Common myeloid progenitor, CD34-positive (primary cell): ENCODE measurements around the gene ADPRHL1.
"Not testable (repeated sequence)": the region's sequence is repeated elsewhere in the genome, so short reads cannot be mapped to it uniquely, and the experiment has no call there.

ENCODE experiments used
- CTCF ChIA-PET: fragments of 350-600 bp; sonication (Branson Sonifier 250); formaldehyde crosslinking; loops from one replicate; lab custom pipeline; 2021; ENCODE audit warnings: antibody characterized with exemption; lab: Charles Lee
- POLR2A ChIA-PET: fragments of 350-600 bp; sonication (Branson Sonifier 250); formaldehyde crosslinking; loops from one replicate; lab custom pipeline; 2021; ENCODE audit warnings: antibody characterized with exemption; lab: Charles Lee
- DNase-seq, 3 donors: peaks; one replicate each; pipeline versions ENCODE4 v3.0.0 to v3.0.0-alpha.2; 2013
- H3K27ac ChIP-seq, 2 experiments: 1 replicate in 1 of 2; 2 replicates in 1 of 2; pipeline ENCODE4 v1.7.0; 2013; ENCODE audit warnings: inconsistent platforms in 2 of 2, low read length in 2 of 2, mild to moderate bottlenecking in 2 of 2, low read depth in 1 of 2, moderate library complexity in 1 of 2; ENCODE audit not compliant: severe bottlenecking in 2 of 2, insufficient read depth in 1 of 2, poor library complexity in 1 of 2
- H3K27me3 ChIP-seq, 5 experiments: replicated peaks in 2 of 5; 1 replicate in 3 of 5; 2 replicates in 2 of 5; pipeline versions ENCODE4 v1.6.1 to v1.7.0; 2013; ENCODE audit warnings: low read length in 4 of 5, mild to moderate bottlenecking in 2 of 5, moderate library complexity in 2 of 5, inconsistent platforms in 1 of 5; ENCODE audit not compliant: insufficient read depth in 5 of 5, control insufficient read depth in 4 of 5
- H3K36me3 ChIP-seq, 4 experiments: 1 replicate in 2 of 4; 2 replicates in 2 of 4; pipeline versions ENCODE4 v1.6.1 to v1.7.0; 2013; ENCODE audit warnings: low read length in 3 of 4, control low read depth in 1 of 4, mild to moderate bottlenecking in 1 of 4; ENCODE audit not compliant: control insufficient read depth in 4 of 4, insufficient read depth in 4 of 4
- H3K4me1 ChIP-seq, 4 experiments: 1 replicate in 3 of 4; 2 replicates in 1 of 4; pipeline versions ENCODE4 v1.6.1 to v1.7.1; 2013; ENCODE audit warnings: low read length in 3 of 4, mild to moderate bottlenecking in 3 of 4, control low read depth in 1 of 4, inconsistent platforms in 1 of 4, moderate library complexity in 1 of 4; ENCODE audit not compliant: control insufficient read depth in 4 of 4, insufficient read depth in 4 of 4; ENCODE audit errors: control extremely low read depth in 1 of 4
- H3K4me3 ChIP-seq, 7 experiments: 1 replicate in 4 of 7; 2 replicates in 3 of 7; pipeline versions ENCODE4 v1.5.1 to v1.7.0; 2013; ENCODE audit warnings: mild to moderate bottlenecking in 7 of 7, low read length in 6 of 7, moderate library complexity in 6 of 7, inconsistent platforms in 2 of 7, low read depth in 2 of 7, control low read depth in 1 of 7; ENCODE audit not compliant: insufficient read depth in 4 of 7, control insufficient read depth in 1 of 7; ENCODE audit errors: extremely low read depth in 1 of 7
- H3K9me3 ChIP-seq, 5 experiments: 1 replicate in 4 of 5; 2 replicates in 1 of 5; pipeline versions ENCODE4 v1.6.1 to v1.7.1; 2013; ENCODE audit warnings: low read length in 4 of 5, mild to moderate bottlenecking in 2 of 5, inconsistent platforms in 1 of 5, low read depth in 1 of 5, moderate library complexity in 1 of 5; ENCODE audit not compliant: control insufficient read depth in 4 of 5, insufficient read depth in 2 of 5; ENCODE audit errors: control extremely low read depth in 1 of 5
- WGBS: methylation state at CpG from one replicate; pipeline ENCODE4 v1.1.5; 2013; ENCODE audit not compliant: insufficient coverage; 5-methylcytosine and 5-hydroxymethylcytosine counted together

The ADPRHL1 gene

GRCh38 chr13:113437408-113438010, 15.8 kb downstream of the ADPRHL1 start:
- no peaks in the 10 kb centered on the region for H3K27me3 ChIP-seq
- POLR2A ChIA-PET, result no interaction called here
- no peaks in the 10 kb centered on the region for H3K4me1 ChIP-seq
- peaks cover 0 to 9% (median 1%) of the 10 kb centered on the region in 5 experiments for H3K9me3 ChIP-seq
- H3K36me3 ChIP-seq, result peaks cover 0 to 2% (median 0%) of the 10 kb centered on the region in 4 experiments
- WGBS, result 93% methylated on average over 15 of the region's 17 CpGs
- no peak overlapping the region for H3K4me3 ChIP-seq
- no peak for DNase-seq
- H3K27ac ChIP-seq, result no peak overlapping the region
- CTCF ChIA-PET, result no interaction called here

GRCh38 chr13:113436866-113437265, 16.4 kb downstream of the ADPRHL1 start:
- 97% methylated on average over 3 of the region's 15 CpGs for WGBS
- H3K4me1 ChIP-seq, H3K9me3 ChIP-seq, H3K27me3 ChIP-seq, CTCF ChIA-PET, POLR2A ChIA-PET, H3K27ac ChIP-seq, H3K36me3 ChIP-seq, DNase-seq, H3K4me3 ChIP-seq: not testable (repeated sequence)

- CTCF ChIA-PET, H3K27ac ChIP-seq, H3K9me3 ChIP-seq, H3K4me3 ChIP-seq, H3K36me3 ChIP-seq, H3K4me1 ChIP-seq, POLR2A ChIA-PET, DNase-seq, H3K27me3 ChIP-seq: not testable (repeated sequence)
- WGBS, result 98% methylated on average over 14 of the region's 15 CpGs
Measured at GRCh38 chr13:113435907-113436306, 17.4 kb downstream of the ADPRHL1 start.

- POLR2A ChIA-PET, result no interaction called here
- no peak overlapping the region for H3K27ac ChIP-seq
- WGBS, result 100% methylated on average over 6 of the region's 21 CpGs
- H3K4me3 ChIP-seq, result no peak overlapping the region
- H3K27me3 ChIP-seq, result no peaks in the 10 kb centered on the region
- CTCF ChIA-PET, result no interaction called here
- no peak for DNase-seq
- H3K36me3 ChIP-seq, result no peaks in the 10 kb centered on the region
- H3K4me1 ChIP-seq, result no peaks in the 10 kb centered on the region
- H3K9me3 ChIP-seq, result no peaks in the 10 kb centered on the region
Measured at GRCh38 chr13:113433391-113433916, 19.8 kb downstream of the ADPRHL1 start.

- H3K27ac ChIP-seq, result no peak overlapping the region
- WGBS, result 90% methylated on average over 34 of the region's 34 CpGs
- CTCF ChIA-PET, result no interaction called here
- H3K27me3 ChIP-seq, result no peaks in the 10 kb centered on the region
- no peak overlapping the region for H3K4me3 ChIP-seq
- no peak for DNase-seq
- POLR2A ChIA-PET, result no interaction called here
- H3K4me1 ChIP-seq, result no peaks in the 10 kb centered on the region
- no peaks in the 10 kb centered on the region for H3K36me3 ChIP-seq
- no peaks in the 10 kb centered on the region for H3K9me3 ChIP-seq
Measured at GRCh38 chr13:113432506-113433270, 20.6 kb downstream of the ADPRHL1 start.

GRCh38 chr13:113431171-113431570, 22.1 kb downstream of the ADPRHL1 start:
- no peaks in the 10 kb centered on the region for H3K36me3 ChIP-seq
- WGBS, result 95% methylated on average over 17 of the region's 22 CpGs
- ChIA-PET POLR2A (no interaction called here), CTCF (no interaction called here)
- DNase-seq, result no peak
- no peaks in the 10 kb centered on the region for H3K9me3 ChIP-seq
- no peak overlapping the region for H3K27ac ChIP-seq
- no peak overlapping the region for H3K4me3 ChIP-seq
- H3K4me1 ChIP-seq, result no peaks in the 10 kb centered on the region
- H3K27me3 ChIP-seq, result no peaks in the 10 kb centered on the region

- no peak for DNase-seq
- ChIA-PET CTCF (no interaction called here), POLR2A (no interaction called here)
- H3K36me3 ChIP-seq, result no peaks in the 10 kb centered on the region
- H3K4me3 ChIP-seq, result no peak overlapping the region
- no peaks in the 10 kb centered on the region for H3K9me3 ChIP-seq
- H3K27ac ChIP-seq, result no peak overlapping the region
- no peaks in the 10 kb centered on the region for H3K4me1 ChIP-seq
- H3K27me3 ChIP-seq, result no peaks in the 10 kb centered on the region
- WGBS, result 95% methylated on average over 14 of the region's 23 CpGs
Measured at GRCh38 chr13:113430378-113431110, 22.7 kb downstream of the ADPRHL1 start.
